D341Med (cell line): ENCODE data around the gene EPHA2.
"Not testable (repeated sequence)": the region's sequence is repeated elsewhere in the genome, so short reads cannot be mapped to it uniquely, and the experiment has no call there.

Experiments used
- DNase-seq: peaks from one replicate; pipeline ENCODE4 v3.0.0; 2012; ENCODE audit warnings: low spot score

Gene EPHA2

DNA sequence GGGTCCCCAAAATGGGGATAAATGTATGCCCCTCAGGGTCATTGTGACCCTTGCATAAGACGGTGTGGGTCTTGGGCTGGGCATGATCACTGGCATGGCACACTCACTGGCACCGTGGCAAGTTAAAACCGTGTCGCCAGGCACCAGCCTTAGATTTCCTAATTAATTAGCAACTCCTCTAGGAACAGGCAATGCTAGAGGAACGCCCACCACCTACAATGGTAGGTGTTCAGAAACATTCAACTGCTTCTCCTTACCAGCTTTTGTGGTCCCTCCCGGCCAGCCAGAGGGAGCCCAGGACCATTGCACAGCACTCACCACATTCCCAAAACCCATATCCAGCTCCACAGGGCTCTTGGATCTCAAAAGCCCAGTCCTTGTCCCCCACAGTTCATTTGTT lies 36.4 kb downstream of the EPHA2 start:
- DNase-seq = no peak

DNA sequence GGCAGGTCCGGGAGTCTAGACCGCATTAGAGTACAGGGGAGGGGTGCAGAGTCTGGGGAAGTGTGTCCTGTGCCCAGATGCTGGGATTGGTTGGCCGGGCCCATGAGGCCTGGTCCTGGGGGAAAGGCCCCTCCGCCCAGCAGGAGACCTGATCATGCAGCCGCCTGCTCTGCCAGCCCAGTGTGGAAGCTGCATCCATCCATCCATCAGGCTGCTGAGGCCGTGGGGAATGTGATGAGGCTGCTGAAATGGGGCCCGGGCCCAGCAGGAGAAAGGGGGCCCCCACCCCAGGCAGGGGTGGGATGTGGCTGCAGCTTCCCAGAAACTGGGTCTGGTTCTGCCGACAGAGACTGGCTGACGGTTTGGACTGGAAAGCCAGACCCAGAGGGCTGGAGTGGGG lies 37.2 kb downstream of the EPHA2 start:
- no peak for DNase-seq

DNA sequence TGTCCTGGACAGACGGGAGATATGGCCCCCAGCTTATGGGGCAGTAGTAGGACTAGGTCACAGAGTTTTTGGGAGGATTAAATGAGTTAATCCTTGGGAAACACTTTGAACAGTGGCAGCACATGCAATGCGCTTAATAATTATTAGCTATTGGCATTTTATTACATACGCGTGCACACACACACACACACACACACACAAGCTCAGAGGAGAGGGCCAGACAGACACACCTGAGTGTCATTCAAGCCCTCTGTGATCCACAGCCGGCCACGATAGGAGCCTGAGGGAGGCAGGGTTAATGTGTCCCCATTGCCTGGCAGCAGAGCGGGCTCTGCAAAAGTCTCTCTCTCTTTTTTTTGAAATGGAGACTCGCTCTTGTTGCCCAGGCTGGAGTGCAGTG lies 37.9 kb downstream of the EPHA2 start:
- DNase-seq = no peak

DNA sequence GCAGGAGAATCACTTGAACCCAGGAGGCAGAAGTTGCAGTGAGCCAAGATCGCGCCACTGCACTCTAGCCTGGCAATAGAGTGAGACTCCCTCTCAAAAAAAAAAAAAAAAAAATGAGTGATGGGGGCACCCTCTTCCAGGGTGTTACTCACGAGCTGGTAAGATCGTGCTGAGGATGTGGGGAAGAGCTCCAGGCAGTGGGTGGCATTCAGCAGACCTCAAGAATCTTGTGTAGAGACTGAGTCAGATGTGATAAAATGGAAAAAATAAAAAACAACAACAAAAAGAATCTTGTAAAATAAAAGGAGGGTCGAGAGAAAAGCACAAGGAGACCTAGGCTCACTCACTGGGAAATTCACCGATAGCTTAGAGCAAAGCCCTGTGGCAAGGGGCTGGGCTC lies 38.5 kb downstream of the EPHA2 start:
- no peak for DNase-seq

DNA sequence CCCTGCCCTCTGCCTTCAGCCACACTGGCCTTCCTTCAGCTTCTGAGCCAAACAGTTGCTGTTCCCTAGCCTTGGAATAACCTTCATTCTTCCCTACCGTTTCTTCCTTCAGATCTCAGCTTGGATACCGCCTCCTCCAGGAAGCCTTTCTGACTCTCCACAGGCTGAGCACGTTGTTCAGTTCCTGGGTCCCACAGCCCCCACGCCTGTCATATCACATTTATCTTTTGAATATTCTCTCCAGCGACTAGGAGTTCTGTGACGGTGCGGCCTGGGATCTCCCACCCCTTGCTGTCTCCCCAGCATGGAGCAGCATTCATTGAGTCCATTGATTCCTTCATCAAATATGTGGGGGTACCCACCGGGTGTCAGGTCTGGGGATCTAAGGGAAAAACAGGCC lies 39.2 kb downstream of the EPHA2 start:
- no peak for DNase-seq

DNA sequence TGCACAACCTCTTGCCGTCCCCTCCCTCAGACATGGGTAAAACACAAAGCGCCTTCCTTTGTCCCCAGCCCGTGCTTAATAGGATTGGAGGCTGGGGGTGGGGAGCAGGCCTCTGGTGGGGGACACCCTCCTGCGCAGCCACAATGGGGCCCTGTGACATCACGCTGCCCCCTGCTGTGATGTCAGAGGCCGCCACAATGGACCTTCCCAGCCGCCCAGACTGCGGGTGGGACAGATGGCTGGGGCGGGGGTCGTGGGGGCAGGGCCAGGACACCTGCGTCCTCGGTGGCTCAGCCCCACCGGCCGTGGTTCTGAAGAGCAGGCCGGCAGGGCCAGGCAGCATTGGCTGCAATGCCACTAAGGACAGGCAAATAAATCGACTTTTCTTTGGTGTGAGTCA lies 39.9 kb downstream of the EPHA2 start:
- DNase-seq = no peak

DNA sequence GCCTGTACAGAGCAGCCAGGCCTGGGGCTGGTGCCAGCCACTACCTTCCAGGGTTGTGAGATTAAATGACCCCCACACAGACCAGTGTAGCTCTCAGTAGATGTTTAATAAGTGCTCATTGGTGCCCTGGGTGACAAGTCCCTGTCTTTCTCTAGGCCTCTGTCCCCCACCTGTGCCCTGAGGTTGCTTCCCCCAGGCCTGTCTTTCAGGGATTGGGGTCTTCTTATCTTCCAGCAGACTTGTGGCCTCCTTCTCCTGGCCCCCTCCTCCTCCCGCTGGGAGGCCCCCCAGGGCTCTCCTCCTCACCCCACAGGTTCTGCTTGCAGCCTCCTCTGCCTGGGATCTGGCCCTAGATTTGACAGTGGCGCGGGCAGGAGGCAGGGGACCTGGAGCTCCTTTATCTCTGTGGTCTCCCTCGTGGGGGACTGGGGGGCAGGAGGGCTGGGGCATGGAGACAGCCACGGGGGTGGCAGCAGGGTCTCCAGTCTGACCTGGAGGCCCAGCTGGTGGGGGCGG lies 40.3 kb downstream of the EPHA2 start:
- no peak for DNase-seq

DNA sequence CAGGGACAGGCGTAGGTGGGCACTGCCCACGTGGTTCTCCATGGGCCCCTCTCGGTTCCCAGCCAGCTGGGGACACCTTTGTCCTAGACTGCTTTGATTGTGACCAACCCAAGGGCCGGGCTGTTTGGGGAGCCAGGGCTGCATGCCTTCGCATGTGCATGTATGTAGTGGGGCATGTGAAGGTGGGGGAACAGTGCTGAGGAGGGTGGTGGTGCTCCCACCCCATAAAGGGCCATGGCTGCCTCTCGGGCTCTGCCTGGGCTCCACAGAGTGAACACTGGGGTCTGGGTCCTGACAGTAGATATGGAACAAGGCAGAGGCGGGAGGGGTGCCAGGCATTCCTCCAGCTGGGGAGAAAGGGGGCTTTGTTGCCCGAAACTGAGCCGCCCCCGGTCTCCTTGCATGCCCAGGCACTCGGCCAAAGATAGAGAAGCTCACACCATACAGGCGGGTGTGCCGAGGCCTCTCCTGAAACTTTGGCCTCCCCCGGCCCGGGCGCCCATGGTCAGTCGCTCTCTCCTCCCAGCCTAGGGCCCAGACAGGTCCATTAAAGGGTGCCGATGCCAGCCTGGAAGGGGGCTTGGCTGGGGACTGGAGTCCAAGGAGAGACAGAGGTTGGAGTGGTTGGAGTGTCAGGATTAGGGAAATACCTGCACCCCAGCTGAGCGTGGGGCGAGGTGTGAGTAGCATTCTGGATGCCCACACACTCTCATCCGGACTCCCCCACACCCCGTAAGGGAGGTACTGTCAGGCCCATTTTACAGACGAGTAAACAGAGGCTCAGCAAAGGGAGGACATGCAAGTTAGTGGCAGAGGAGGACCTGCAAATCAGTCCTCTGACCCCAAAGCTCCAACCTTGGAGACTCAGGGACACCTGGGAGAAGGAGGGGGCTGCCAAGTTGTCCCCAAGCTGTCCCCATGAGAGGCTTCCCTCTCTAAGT lies 41.1 kb downstream of the EPHA2 start:
- DNase-seq = no peak

DNA sequence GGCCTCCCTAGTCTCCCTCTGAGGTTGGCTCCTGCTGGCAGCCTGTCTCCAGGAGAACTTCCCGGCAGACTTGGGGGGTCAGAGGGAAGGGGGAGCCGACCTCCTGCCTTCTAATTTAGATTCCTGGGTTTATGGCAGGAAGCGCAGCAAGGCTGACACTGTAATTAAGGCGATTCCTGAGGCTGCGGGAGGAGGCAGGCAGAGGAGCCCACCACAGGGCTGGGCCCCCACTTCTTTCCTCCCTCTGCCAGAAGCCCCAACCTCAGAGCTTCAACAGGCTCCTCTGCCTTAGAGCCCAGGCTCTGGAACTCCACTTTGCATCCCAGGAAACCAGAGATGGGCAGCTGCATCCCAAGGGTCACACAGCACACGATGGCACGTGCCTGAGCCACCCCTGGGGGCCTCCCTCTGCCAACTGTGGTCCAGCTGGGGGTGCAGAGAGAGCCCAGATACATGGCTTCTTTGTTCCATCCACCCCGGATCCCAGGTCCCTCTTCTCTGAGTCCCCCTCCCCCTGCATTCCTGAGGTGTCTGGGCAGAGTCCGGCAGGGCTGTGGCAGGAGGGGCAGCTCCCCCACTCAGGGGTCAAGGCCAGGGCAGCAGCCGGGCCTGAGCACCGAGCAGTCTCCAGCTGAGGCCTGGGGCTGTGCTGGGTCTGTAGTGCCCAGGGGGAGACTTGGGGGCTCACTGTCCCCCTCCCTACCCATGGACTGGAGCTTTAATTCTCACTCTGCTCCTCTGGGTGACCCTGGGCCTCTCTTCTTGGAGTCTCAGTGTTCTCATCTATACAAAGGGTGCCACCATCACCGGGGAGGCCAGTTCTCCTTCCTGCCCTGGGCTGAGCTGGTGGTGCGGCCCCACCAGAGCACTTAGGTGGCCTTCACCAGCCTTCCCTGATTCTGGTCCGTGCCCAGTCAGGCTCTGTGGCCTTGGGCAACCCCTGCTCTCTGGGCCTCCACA lies 43.0 kb downstream of the EPHA2 start:
- no peak for DNase-seq

DNA sequence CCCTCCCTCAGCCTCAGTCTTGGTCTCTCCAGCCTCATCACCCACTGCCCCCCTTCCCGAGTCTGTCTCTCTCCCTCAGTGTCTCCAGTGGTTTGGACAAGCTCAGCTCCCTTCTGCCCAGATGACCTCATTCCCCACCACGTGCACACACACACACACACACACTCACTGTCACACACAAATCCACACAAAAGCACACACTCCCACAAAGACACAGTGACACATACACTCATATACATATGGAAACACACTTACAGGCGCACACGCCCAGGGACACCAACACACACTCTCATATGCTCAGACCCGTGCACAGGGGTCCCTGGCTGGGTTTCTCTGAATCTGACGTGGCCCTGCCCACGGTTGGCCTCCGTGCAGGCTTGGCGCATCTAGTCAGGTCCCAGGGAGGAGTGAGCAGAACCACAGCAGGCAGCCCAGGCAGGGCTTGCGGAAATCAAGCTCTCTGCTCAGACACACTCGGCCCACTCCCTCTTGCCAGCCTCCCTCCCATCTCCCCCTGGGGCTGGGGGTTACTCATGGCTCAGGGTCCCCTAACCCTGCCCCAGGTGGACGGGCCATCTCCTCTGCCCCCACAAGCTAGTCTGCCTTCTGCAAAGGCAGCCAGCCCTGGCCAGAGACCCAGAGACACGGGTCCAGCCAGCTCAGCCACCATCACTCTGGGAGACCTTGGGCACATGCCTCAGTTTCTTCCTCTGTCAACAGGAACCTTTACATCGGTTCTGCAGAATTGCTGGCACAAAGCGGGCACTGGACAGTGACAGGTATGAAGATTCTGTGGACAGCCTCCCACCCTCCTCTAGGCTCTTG lies 43.9 kb downstream of the EPHA2 start:
- no peak for DNase-seq

DNA sequence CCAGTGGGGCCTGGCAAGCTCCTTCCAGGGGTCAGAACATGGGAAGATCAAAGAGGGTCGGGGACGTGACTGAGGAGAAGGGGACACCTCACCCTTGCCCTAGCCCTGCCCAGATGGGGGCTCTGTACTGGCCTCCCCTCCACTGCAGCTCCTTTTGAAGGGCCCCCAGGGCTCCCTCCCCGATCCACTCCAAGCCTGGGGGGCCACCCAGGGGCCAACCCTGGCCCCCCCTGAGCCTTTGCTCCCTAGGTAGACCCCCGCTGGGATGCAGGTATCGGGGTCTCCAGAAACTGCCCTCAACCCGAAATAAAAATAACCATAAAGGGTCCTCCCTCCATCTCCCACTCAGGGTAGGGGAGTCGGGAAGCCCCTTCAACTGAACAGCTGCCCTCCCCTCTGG lies 45.0 kb downstream of the EPHA2 start:
- no peak for DNase-seq

DNA sequence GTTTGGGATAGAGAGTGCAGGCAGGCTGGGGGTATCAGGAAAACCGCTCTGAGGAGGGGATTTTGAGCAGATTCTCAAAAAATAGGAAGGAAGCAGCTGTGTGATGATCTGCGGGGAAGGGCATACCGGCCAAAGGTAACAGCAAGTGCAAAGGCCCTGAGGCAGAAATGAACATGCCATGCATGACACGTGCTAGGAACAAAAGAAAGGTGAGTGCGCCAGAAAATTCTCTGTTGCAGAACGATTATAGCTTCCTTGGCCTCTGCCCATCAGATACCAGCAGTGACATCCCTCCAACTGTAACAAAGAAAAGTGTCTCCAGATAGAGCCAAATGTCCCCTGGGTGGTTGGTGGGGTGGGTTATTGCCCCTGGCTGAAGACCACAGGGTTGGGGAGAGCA lies 45.4 kb downstream of the EPHA2 start:
- no peak for DNase-seq

DNA sequence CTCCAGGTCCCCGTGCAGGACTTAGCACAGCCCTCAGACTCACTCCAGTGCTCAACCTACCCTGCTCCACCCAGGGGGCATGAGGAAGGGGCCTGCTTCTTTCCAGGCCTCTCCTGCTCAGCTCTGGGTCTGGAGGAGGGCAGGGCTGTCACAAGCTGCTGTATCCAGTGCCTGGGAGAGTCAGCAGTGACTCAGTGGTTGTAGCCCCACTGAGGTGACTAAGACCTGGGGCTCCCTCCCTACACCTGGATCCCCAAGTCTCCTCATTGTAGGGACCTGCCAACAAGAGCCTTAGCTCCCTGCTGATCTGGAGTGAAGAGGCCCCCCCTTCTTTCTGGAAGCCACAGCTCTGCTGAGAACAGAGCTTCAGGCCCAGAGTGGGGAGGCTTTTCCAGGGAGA lies 46.3 kb downstream of the EPHA2 start:
- DNase-seq = no peak

DNA sequence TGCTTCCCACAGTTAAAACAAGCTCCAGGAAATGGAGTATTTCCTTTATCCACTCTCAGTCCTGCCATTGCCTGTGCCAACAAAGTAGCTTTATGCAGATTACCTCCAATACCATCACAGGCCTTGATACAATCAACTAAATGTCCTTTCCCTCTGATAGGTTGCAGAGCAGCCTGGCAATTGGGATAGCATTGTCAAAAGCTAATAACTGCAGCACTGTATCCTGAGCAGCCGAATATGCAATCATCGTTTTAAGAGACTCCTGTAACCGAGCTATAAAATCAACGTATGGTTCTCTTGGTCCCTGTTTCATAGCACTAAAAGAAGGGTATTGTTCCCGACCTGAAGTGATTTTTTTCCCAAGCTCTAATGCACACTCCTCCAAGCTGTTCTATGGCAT lies 48.8 kb downstream of the EPHA2 start:
- not testable (repeated sequence) for DNase-seq

DNA sequence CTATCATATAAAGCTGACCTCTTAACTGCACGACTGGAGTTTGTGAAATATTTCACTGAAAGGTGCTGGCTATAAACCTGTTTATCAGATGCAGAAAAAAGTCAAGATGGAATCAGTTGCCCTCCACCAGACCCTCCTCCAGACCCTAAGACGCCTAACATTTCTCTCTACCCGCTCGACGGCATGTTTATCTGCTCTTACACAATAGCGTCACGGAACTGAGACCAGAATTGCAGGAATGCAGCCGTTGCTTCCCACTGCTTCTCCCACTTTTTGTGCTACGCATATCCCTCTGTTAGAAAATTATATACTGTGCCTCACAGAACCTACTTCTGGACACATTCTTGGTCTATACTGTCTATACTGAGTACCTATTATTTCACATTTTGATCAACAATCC lies 54.2 kb downstream of the EPHA2 start:
- no peak for DNase-seq

DNA sequence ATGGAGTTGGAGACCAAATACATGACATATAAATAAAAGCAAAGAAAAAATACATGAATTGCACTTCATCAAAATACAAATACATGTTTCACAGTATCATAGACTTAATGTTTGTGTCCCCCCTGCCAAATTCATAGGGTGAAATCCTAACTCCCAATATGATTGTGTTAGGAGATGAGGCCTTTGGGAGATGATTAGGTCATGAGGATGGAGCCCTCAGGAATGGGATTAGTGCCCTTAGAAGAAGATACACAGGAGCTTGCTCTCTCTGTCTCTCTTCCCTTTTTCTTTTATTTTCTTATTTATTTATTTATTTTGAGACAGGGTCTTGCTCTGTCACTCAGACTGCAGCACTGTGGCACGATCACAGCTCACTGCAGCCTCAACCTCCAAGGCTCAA lies 56.5 kb downstream of the EPHA2 start:
- DNase-seq = no peak

DNA sequence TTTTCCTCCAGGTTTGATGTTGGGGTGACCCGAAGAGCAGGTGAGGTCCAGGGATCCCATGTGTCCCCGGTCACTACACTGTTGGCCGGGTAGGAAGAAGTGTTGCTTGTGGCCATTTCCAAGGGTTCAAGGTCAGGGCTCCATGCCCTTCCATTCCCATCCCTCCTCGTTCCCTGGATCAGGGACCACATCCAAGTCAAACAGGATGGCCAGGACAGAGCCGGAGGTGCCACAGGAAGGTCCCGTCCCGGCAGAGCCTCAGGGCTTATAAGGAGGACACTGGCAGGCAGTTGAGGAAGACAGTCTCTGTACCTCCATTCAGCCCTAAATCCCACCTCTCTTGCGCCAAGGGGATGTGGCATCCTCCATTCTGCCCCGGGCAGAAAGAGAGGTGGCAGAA lies 60.4 kb downstream of the EPHA2 start:
- DNase-seq = no peak

DNA sequence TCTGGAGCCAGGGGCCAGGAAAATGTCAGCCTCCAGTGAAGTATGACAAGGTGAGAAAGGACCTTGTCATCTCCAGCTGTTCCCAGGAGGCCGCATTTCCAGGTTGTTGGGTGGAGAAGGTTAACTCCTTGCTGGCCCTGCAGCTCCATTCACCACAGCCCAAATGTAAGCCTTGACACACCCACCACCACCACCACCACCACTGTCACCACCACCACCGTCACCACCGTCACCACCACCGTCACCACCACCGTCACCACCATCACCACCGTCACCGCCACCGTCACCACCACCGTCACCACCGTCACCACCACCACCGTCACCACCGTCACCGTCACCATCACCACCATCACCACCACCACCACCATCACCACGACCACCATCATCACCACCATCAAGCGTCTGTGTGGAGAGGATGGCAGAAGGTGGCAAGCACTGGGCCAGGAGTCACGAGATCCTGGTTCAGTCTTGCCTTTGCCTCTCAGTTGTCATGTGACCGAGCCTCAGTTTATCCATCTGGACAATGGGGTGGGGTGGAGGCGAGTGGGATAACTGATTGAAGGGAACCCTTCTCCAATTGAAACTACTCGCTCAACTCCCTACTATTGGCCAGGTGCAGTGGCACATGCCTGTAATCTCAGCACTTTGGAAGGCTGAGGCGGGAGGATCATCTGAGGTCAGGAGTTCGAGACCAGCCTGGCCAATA lies 61.3 kb downstream of the EPHA2 start:
- DNase-seq = no peak

DNA sequence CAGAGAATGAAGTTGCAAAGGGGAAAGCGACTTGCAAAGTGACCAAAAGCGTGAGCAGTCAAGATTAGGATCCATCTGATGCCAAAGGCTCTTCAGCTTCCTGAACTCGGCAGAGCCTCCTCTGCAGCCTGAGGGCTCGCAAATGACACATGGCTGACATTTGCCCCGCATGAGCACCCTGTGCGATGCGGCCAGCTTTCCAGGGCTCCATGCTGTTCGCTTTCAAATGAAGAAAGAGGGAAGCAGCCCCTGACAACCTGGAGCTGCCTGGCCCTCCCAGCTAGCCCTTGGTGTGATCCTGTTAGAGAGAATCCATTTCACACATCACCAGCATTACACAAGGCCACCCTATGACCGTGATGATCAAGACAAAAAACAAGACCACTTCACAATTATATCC lies 62.3 kb downstream of the EPHA2 start:
- no peak for DNase-seq

DNA sequence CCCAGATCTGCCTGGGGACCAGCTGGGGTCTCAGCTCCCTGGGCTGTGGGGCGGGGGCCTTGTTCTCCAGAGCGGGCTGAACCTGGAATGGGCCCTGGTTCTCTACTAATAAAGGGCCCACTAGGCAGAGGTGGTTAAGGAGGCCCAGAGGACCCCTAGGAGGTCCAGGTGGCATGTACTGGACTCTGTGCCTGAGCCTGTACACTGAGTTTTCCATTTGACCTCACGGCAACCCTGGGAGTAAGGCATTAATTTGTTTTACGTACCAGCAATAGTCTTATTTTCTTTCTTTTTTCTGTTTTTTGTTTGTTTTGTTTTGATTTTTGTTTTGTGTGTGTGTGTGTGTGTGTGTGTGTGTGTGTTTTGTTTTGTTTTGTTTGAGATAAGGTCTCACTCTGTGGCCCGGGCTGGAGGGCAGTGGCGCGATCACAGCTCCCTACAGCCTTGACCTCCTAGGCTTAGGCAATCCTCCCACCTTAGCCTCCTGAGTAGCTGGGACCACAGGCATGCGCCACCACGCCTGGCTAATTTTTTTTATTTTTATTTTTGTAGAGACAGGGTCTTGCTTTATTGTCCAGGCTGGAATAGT lies 62.9 kb downstream of the EPHA2 start:
- DNase-seq = no peak
